ENCODE results near the gene CATSPERE.

DNA sequence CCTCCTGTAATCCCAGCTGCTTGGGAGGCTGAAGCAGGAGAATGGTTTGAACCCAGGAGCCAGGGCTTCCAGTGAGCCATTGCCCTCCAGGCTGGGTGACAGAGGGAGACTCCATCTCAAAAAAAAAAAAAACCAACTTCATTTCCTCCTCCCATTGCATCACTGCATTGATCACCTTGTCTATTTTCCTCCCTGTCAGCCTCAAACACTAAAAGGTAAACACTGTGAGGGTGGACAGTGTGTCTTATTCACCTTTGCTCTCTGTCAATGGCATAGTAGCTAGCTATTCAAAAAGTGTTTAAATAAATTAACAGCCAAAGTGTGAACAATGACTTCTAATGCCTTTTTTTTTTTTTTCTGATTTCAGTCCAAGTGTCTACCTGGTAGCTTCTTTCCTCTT, 178.5 kb downstream of the CATSPERE start:
- TF ChIP-seq ZFX (IDR thresholded peaks at IDR 0.05; ENCODE audit: borderline replicate concordance) = no peak
- TF ChIP-seq, protein P1, sequence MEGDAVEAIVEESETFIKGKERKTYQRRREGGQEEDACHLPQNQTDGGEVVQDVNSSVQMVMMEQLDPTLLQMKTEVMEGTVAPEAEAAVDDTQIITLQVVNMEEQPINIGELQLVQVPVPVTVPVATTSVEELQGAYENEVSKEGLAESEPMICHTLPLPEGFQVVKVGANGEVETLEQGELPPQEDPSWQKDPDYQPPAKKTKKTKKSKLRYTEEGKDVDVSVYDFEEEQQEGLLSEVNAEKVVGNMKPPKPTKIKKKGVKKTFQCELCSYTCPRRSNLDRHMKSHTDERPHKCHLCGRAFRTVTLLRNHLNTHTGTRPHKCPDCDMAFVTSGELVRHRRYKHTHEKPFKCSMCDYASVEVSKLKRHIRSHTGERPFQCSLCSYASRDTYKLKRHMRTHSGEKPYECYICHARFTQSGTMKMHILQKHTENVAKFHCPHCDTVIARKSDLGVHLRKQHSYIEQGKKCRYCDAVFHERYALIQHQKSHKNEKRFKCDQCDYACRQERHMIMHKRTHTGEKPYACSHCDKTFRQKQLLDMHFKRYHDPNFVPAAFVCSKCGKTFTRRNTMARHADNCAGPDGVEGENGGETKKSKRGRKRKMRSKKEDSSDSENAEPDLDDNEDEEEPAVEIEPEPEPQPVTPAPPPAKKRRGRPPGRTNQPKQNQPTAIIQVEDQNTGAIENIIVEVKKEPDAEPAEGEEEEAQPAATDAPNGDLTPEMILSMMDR (IDR thresholded peaks at IDR 0.05) = no peak

Data from 22Rv1 (cell line).